Measurements from ENCODE around the gene STK32B. TPM values are rescaled to one million over a fixed set of nuclear protein-coding genes. Genes with fewer than 3 reads are reported as not detected.

STK32B gene
- total and polyA plus RNA-seq, 8 donors = 0.61 to 5.5 (median 3.1) TPM

GRCh38 chr4:5012958-5013357, 38.3 kb upstream of the STK32B start:
- intact Hi-C loops (cut with DNase I; ENCODE audit: low total_unique reads) = no loop called here
- TF ChIP-seq POLR2A (IDR thresholded peaks at IDR 0.05) (no peak), EP300 (IDR thresholded peaks at IDR 0.05) (no peak), CTCF (IDR thresholded peaks at IDR 0.05) (no peak), POLR2AphosphoS5 (IDR thresholded peaks at IDR 0.05) (no peak)
- peaks cover 0 to 22% (median 5%) of the 10 kb centered on the region in 3 donors for H3K27me3 ChIP-seq
- H3K9me3 ChIP-seq = no peaks in the 10 kb centered on the region
- H3K27ac ChIP-seq = no peak overlapping the region
- H3K4me1 ChIP-seq = no peaks in the 10 kb centered on the region
- DNase-seq = no peak
- WGBS, 5 donors = 37 to 65% (median 60%) methylated on average over 2 of the region's 2 CpGs
- no peaks in the 10 kb centered on the region for H3K36me3 ChIP-seq
- no peak overlapping the region for H3K4me3 ChIP-seq

GRCh38 chr4:5014007-5014682, 37.1 kb upstream of the STK32B start:
- no peaks in the 10 kb centered on the region for H3K9me3 ChIP-seq
- 63 to 70% (median 68%) methylated on average over 7 of the region's 7 CpGs for WGBS, 5 donors
- peaks cover 0 to 30% (median 12%) of the 10 kb centered on the region in 3 donors for H3K27me3 ChIP-seq
- TF ChIP-seq CTCF (IDR thresholded peaks at IDR 0.05) (no peak), POLR2A (IDR thresholded peaks at IDR 0.05) (no peak)
- intact Hi-C loops (cut with DNase I; ENCODE audit: low total_unique reads) = no loop called here
- no peak overlapping the region for H3K4me3 ChIP-seq
- no peak for DNase-seq
- no peaks in the 10 kb centered on the region for H3K36me3 ChIP-seq
- H3K27ac ChIP-seq = no peak overlapping the region
- H3K4me1 ChIP-seq = peaks cover 0 to 3% (median 2%) of the 10 kb centered on the region in 4 donors

GRCh38 chr4:5018096-5018495, 33.2 kb upstream of the STK32B start:
- no peaks in the 10 kb centered on the region for H3K36me3 ChIP-seq
- H3K27me3 ChIP-seq = peaks cover 0 to 43% (median 22%) of the 10 kb centered on the region in 3 donors
- H3K4me3 ChIP-seq = no peak overlapping the region
- 18 to 31% (median 22%) methylated on average over 2 of the region's 2 CpGs for WGBS, 5 donors
- no peak for DNase-seq
- TF ChIP-seq POLR2AphosphoS5 (IDR thresholded peaks at IDR 0.05) = no peak
- TF ChIP-seq CTCF (IDR thresholded peaks at IDR 0.05) = no peak
- no peak for TF ChIP-seq EP300 (IDR thresholded peaks at IDR 0.05)
- TF ChIP-seq POLR2A (IDR thresholded peaks at IDR 0.05) = no peak
- H3K9me3 ChIP-seq = no peaks in the 10 kb centered on the region
- no peak overlapping the region for H3K27ac ChIP-seq
- H3K4me1 ChIP-seq = peaks cover 0 to 8% (median 7%) of the 10 kb centered on the region in 4 donors
- intact Hi-C loops (cut with DNase I; ENCODE audit: low total_unique reads) = no loop called here

GRCh38 chr4:5018603-5019002, 32.7 kb upstream of the STK32B start:
- 32 to 45% (median 34%) methylated on average over 6 of the region's 6 CpGs for WGBS, 5 donors
- Histone ChIP-seq H3K36me3 (no peaks in the 10 kb centered on the region), H3K27me3 (peaks cover 0 to 43% (median 22%) of the 10 kb centered on the region in 3 donors), H3K4me1 (peaks cover 0 to 8% (median 7%) of the 10 kb centered on the region in 4 donors), H3K9me3 (no peaks in the 10 kb centered on the region), H3K27ac (no peak overlapping the region), H3K4me3 (no peak overlapping the region)
- no peak for TF ChIP-seq POLR2AphosphoS5 (IDR thresholded peaks at IDR 0.05)
- intact Hi-C loops (cut with DNase I; ENCODE audit: low total_unique reads) = no loop called here
- no peak for DNase-seq

- 4 to 19% (median 7%) methylated on average over 20 to 28 of the region's 28 CpGs for WGBS, 5 donors
- TF ChIP-seq CTCF (IDR thresholded peaks at IDR 0.05) (no peak), POLR2AphosphoS5 (IDR thresholded peaks at IDR 0.05) (no peak), POLR2A (IDR thresholded peaks at IDR 0.05) (no peak), EP300 (IDR thresholded peaks at IDR 0.05) (no peak)
- intact Hi-C loops (cut with DNase I; ENCODE audit: low total_unique reads) = no loop called here
- H3K27me3 ChIP-seq = peaks cover 0 to 43% (median 22%) of the 10 kb centered on the region in 3 donors
- no peaks in the 10 kb centered on the region for H3K9me3 ChIP-seq
- H3K27ac ChIP-seq = no peak within 1 kb of the TSS
- H3K4me1 ChIP-seq = peaks cover 0 to 8% (median 7%) of the 10 kb centered on the region in 4 donors
- H3K4me3 ChIP-seq = peak within 1 kb of the TSS in 3 of 4 donors; percentile 25 to 34 (median 33)
- H3K36me3 ChIP-seq = no peaks in the 10 kb centered on the region
- peak in 1 of 2 donors; percentile 61 for DNase-seq
These were observed 32.0 kb upstream of the STK32B start, which contains the start of gene CYTL1 for GRCh38 chr4:5019274-5019673. Gene CYTL1, minus strand, starts transcription at chr4:5019458. Its CDS starts 13 bp downstream, at chr4:5019445.

All from stomach (tissue), 9 donors.